Breast epithelium (tissue), 3 donors: ENCODE results near the gene VANGL1.

Experiments
- CTCF ChIP-seq, 3 donors: fragments of 450-650 bp; IDR thresholded peaks; one replicate each; pipeline ENCODE4 v1.5.1; 2016 to 2017; ENCODE audit warnings: antibody characterized with exemption in 3 of 3, mild to moderate bottlenecking in 3 of 3, moderate library complexity in 3 of 3
- POLR2AphosphoS5 ChIP-seq, 3 donors: sonication (generic); formaldehyde crosslinking; IDR thresholded peaks; one replicate each; pipeline ENCODE4 v1.6.1; 2017; ENCODE audit warnings: antibody characterized with exemption in 3 of 3

GRCh38 chr1:115654125-115654524, 12.4 kb downstream of the VANGL1 start:
- TF ChIP-seq CTCF (IDR thresholded peaks at IDR 0.05) (no peak), POLR2AphosphoS5 (IDR thresholded peaks at IDR 0.05) (no peak)
